NCI-H524 (cell line): ENCODE data around the gene TMIGD1.

Experiments
- DNase-seq, 2 experiments: peaks; one replicate each; lab custom pipeline; 2025; lab: John Stamatoyannopoulos, UW

The TMIGD1 gene

GRCh38 chr17:30290696-30291542 is 42.9 kb downstream of the TMIGD1 start:
- DNase-seq: peak; percentile 67 to 84

GRCh38 chr17:30290077-30290476 is 43.8 kb downstream of the TMIGD1 start:
- no peak for DNase-seq

- no peak for DNase-seq
These were observed 54.7 kb downstream of the TMIGD1 start for GRCh38 chr17:30279156-30279555.

GRCh38 chr17:30278032-30278431 is 55.8 kb downstream of the TMIGD1 start:
- peak; percentile 17 to 63 for DNase-seq

DNA sequence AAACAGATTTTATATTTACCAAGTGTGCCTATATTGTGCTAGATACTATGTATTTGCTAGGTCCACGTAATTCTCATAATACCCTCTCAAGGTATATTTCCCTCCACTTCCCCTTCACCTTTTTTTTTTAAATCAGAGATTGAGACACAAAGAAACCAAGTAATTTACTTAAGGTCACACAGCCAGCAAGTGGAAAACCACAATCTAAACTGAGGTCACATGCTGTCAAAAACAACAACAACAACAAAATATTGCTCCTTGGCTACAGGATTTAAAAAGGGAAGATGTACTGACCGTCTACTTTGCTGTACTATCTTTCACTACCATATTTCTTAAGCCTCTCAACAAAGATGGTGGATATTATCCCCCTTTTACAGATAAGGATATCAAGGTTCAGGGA is 57.9 kb downstream of the TMIGD1 start:
- DNase-seq: no peak

DNA sequence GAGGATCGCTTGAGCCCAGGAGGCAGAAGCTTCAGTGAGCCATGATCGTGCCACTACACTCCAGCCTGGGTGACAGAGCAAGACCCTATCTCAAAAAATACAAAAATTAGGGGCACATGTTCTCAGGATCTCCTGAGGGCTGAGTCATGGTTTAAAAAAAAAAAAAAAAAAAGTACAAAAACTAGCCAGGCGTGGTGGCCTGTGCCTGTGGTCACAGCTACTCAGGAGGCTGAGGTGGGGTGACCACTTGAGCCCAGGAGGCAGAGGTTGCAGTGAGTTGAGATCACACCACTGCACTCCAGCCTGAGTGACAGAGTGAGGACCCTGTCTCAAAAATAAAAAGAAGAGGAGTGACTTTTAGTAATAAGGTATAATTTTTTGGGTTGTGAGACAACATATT is 59.0 kb downstream of the TMIGD1 start:
- no peak for DNase-seq

DNA sequence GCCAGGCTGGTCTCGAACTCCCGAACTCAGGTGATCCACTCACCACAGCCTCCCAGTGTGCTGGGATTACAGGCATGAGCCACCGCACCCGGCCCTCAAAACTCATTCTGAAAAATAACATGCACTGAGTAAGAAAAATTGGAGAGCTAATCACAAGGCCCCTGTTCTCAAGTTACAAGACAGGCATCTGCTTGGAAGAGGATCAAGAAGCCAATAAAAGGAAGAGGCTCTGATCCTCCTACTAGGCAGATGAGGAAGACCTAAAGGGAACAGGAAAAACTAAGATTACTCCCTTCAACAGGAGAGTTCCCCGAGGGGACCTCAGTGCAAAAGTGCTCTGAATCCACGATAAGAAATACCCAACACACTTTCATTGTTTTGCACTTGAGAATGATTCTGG is 60.5 kb downstream of the TMIGD1 start:
- DNase-seq: peak; percentile 21 to 83

DNA sequence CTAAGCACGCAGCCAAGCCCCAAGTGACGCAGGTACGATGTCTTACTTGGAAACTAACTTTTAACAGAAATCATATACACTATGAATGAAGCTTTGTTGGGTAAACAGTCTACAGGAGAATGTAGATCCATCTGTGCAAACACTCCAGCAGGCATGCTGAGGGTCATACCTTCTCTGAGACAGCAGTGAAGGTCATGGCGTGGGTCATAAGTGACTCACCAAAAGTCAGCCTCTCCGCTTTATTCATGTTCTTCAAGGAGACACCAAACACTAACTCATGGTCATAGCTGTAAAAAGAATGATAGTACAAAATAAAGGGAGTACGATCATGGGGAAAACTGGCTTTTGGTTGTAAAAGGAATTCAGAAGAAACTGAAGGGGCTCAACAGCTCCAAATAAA is 62.8 kb downstream of the TMIGD1 start:
- DNase-seq: no peak

GRCh38 chr17:30267625-30268024 is 66.2 kb downstream of the TMIGD1 start:
- DNase-seq: no peak
